NCI-H2171 (cell line): ENCODE measurements around the gene LSR.
A peak's percentile ranks its signal among the peaks of the same experiment; 100 is the strongest.

ENCODE experiments used
- DNase-seq: peaks from one replicate; lab custom pipeline; 2025; lab: John Stamatoyannopoulos, UW

The LSR gene, protein sequence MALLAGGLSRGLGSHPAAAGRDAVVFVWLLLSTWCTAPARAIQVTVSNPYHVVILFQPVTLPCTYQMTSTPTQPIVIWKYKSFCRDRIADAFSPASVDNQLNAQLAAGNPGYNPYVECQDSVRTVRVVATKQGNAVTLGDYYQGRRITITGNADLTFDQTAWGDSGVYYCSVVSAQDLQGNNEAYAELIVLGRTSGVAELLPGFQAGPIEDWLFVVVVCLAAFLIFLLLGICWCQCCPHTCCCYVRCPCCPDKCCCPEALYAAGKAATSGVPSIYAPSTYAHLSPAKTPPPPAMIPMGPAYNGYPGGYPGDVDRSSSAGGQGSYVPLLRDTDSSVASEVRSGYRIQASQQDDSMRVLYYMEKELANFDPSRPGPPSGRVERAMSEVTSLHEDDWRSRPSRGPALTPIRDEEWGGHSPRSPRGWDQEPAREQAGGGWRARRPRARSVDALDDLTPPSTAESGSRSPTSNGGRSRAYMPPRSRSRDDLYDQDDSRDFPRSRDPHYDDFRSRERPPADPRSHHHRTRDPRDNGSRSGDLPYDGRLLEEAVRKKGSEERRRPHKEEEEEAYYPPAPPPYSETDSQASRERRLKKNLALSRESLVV

DNA sequence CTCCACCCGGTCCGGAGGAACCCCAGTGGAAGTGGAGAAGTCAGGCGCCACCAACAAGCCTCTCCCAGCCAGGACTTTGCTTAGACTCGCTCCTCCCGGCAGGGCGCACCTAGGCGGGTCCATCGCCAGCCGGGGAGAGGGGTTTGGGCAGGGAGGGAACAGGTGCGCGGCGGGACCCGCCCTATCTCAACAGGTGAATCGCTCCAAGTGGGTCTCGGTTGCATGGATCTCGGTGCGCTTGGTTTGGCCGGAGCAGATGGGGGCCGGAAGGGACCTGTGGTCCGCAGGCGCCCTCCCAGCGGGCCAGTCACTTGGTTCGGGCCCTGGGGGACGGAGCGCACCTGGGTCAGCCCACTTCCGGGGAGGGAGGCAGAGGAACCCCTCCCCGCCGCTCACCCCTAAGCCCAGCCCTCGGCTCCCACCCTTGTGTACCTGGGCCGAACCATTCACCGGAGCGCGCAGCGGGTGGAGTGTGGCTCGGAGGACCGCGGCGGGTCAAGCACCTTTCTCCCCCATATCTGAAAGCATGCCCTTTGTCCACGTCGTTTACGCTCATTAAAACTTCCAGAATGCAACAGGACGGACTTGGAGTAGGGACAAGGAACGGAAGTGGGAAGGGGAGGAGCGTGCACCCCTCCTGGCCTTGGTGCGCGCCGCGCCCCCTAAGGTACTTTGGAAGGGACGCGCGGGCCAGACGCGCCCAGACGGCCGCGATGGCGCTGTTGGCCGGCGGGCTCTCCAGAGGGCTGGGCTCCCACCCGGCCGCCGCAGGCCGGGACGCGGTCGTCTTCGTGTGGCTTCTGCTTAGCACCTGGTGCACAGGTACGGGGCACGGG lies at the start of gene LSR:
LSR (plus strand) TSS at position 693 of the 836 bp plus-strand sequence; CDS start at position 714, 21 bp downstream.
- peak; percentile 91 for DNase-seq

DNA sequence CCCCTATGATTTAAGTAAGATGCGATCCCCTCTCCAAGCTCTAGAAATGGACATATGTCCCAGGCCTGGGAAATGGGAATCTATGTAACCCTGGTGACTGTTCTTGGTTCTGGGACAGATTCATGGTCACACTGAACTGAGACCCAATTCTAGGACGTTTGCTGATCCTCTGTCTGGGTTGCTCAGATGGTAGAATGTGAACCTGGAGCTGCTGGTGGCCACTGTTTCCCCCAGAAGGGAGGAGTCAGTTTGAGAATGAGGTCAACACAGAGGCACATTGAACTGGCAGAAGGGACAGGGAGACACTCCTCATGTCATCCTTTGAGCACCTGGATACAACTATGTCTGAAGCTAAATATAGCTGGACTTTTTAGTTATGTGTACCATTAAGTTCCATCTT lies 49.3 kb upstream of the LSR start:
- DNase-seq = no peak

DNA sequence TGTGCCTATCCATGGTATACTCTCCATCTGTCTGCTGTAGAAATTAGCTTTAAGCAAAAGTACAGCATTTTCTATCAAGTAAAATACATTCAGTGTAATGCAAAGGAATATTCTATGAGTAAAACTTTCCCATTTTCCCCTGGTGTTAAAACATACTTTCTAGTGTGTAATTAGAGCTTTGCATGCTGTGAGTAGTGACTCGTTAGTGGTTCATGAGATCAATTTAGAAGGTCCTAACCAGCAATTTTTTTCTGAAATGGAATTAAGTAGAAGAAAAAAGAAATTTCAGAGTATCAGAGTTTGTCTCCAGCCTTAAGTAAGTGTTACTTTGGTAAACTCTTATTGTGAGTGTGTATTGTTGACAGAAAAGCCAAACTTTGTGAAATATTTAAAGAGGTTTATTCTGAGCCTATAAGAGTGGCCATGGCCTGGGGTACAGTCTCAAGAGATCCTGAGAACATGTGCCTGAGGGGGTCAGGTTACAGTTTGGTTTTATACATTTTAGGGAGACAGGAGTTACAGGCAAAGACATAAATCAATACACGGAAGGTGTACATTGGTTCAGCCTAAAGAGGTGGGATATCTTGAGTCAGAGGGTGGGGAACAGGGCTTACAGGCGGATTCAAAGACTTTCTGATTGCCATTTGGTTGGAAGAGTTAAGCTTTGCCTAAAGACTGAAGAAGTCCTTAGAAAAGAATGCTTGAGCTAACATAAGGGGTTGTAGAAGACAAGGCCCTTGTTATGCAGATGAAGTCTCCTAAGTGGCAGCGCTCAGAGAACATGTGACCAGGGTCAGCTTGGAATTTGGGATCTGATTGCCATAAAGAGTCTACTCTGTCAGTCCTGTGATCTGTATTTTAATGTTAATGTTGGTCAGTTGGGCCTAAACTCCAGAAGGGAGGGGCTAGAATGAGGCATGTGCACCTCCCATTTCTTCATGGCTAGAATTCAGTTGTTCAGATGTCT lies 45.8 kb upstream of the LSR start:
- DNase-seq = no peak

DNA sequence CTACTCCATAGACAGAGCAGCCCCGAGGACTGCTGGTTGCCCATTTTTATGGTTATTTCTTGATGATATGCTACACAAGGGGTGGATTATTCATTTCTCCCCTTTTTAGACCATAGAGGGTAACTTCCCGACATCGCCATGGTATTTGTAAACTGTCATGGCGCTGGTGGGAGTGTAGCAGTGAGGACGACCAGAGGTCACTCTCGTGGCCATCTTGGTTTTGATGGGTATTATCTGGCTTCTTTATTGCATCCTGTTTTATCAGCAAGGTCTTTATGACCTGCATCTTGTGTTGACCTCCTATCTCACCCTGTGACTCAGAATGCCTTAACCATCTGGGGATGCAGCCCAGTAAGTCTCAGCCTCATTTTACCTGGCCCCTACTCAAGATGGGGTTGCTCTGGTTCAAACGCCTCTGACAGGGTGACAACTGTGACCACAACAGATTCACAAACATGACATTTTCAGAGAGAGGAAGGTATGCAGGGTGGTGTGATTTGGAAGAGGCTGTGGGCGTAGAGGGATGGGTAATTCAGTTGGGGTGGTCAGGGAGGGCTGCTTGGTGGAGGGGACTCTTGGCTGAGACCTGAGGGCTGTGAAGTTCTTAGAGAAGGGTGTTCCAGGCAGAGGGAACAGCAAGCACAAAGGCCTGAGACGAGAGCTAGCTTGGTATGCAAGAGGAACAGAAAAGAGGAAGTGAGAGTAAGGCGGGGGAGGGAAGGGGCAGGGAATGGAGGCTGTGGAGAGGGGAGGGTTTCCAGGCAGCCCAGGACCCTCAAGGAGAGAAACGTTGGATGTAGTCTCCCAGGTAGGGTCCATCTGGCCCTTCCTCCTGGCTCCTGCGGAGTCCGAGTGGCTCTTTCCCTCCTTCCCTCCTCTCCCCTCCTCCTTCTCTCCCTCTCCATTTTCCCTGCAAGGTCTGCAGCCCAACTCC lies 43.7 kb upstream of the LSR start:
- DNase-seq = no peak

DNA sequence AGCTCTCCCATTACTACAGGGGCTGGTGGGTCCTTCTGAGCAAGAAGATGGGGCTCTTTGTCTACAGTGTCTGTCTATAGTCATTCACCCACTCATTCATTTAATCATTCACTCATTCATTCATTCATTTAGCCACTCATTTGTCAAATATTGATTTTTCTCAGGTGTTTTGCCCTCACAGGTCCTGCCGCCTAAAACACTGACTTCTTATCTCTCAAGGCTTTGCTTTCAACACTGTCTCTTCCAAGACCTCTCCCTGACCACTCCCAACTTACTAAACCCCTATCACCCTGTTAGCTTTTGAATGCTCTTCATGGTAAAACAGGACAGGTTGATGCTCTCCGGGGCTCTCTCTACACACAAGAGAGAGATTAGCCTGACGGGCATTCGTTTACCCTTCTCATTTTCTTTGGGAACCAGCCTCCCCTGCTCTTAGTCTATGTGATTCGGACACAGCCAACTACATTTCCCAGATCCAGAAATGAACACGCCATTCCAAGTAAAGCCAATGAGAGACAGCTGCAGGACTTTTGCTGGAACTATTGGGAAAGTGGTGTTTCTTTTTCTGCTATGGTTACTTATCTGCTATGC lies 43.0 kb upstream of the LSR start:
- no peak for DNase-seq

DNA sequence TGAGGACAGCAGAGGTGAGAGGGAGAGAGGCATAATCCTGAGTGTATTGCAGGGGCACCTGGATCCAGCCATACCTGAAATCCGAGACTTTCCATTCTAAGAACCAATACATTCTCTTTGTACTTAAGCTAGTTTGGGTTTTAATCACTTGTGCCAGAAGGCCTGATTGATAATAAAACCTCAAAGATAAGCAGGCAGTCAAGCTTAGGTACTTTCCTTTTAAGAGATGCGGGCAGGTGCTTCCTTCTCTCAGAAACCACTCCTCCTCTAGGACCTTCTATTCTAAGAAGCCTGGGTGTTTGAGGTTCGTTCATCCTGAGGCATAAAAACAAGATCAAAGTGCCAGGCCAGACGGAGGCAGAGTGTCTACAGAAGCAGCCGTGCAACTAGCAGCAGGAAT lies 42.4 kb upstream of the LSR start:
- no peak for DNase-seq

DNA sequence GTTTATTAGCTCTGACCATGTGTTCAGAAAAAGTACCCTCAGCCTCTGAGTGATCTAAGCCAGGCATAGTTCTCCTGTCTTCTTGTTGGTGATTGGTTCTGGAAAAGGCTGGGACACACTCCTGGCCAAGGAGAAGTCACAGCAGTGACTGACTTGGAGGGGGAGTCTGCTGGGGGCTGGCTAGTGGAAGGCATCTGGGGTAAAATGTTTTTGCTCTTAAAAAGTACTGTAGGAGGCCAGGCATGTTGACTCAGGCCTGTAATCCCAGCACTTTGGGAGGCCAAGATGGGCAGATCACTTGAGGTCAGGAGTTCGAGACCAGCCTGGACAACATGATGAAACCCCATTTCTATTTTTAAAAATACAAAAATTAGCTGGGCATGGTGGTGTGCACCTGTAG lies 41.9 kb upstream of the LSR start:
- no peak for DNase-seq

DNA sequence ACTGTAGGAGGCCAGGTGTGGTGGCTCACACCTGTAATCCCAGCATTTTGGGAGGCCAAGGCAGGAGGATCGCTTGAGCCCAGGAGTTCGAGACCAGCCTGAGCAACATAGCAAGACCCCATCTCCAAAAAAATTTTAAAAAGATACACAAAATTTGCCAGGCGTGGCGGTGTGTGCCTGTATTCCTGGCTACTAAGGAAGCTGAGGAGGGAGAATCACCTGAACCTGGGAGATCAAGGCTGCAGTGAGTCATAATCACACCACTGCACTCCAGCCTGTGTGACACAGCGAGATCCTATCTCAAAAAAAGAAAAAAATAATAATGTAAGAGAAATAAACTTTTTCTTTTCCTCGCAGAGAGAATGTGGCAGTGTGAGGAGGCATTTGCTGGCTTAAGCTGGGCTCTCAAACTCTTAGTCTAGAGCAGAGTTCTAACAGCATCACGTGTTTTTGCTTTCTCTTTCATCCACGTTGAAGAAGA lies 41.4 kb upstream of the LSR start:
- DNase-seq = no peak

DNA sequence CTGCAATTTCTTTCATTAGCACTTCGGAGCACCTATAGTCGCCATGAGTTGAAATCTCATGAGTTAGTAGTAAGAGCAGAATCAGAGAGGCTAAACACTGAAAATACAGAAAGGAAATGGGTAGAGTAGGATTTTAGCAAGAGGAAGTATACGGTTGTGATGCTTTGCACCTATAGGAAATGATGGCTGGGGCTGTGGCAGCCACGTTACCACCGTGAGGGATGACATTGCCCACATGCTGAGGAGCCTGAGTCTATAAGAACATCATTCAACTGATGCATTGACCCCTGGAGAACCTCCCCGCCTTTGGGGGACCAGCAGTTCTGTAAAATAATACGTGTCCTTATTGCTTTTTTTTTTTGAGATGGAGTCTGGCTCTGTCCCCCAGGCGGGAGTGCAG lies 40.7 kb upstream of the LSR start:
- DNase-seq = no peak

DNA sequence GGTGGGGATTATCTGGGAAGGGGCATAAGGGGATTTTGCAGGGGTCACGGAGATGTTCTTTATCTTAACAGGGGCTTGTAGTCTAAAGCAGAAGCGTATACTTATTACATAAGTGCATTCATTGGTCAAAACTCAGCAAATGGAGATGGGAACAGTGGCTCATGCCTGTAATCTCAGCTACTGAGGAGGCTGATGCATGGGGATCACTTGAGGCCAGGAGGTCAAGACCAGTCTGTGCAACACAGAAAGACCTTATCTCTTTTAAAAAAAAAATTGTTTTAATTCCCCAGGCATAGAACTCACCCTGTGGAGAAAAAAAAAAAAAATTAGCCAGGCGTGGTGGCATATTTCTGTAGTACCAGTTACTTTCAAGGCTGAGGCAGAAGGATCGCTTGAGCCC lies 39.2 kb upstream of the LSR start:
- no peak for DNase-seq

DNA sequence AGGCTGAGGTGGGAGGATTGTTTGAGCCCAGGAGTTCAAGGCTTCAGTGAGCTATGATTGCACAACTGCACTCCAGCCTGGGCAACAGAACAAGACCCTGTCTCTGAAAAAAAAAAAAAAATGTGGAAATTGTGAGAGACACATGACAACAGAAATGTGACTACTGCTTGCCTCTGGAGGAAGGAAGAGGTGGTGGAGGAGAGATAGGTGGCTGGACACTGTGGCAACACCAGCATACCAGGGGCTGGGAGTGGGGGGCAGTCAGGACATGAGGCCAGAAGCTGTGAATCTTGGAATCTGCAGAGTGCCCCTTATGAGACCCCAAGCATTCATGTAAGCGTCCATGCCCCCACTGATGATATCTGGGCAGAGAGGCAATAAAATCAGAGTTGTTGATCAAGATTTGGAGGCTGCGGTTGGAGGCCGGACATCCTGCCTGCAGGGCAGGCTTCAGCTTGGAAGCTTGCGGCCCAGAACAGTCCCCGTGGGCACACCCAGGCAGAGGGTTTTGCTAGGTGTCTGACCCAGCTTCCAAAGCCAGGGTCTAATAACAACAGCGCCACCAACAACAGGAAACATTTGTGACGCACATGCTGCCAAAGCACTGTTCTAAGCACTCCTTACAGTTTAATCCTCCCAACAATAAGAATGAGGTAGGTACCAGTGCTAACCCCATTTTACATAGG lies 37.1 kb upstream of the LSR start:
- DNase-seq = no peak

DNA sequence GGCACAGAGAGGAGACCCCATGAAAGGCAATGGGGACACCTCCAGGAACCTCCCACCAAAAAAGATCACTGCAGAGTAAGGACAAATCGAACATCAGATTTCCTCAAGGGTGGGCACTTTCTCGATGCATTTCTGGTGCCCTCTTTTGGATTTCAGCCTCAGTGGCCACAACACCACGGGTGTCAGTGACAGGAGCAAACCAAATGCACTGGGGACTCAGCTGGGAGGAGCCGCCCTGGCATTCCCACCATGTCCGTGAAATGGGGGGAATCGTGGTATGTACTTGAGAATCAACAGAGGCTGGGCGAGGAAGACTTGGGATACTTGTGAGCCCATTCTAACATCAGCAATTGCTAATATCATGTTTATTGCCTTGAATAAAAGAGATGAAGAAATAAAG lies 36.6 kb upstream of the LSR start:
- no peak for DNase-seq

DNA sequence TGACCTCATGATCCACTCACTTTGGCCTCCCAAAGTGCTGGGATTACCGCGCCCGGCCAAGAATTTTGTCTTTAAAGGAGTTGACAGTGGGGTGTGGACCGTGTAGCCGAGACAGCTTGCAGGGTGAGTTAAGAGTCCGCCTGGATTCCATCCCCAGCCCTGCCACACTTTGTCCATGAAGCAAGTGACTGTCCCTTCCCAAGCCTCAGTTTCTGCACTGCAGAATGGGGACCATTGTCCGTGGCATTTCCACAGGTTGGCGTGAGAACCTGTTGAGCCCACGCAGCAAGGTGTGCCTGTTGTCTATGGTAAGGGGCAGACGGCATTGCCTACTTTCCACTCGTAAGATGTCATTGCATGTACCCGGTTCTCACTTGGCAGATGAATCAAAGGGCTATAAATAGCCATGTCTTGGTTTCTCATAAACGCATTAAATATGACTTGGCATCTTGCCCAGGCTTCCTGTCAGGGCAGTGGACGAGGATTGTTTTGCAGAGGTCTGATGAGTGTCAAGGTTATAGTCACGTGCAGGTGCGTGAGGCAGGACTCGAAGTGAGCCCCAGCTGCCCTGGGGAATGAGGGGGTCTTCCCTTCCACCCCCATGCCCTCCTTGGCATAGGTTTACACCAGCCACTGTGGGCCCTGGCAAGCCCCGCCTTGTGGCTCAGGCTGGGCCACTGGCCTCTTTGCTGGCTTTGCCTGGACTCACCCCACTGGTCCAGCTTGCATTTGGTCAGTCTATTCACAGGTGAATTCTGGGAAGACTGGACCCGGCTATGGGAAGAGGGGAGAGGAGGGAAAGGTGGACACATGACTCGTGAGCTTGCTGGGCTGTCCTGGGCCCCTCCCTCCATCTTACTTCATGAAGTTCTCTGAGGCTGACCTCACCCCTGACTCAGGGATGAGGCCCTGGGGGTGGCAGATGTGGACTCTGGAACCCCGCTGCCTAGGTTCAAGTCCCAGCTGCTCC lies 34.9 kb upstream of the LSR start:
- peak; percentile 68 for DNase-seq

DNA sequence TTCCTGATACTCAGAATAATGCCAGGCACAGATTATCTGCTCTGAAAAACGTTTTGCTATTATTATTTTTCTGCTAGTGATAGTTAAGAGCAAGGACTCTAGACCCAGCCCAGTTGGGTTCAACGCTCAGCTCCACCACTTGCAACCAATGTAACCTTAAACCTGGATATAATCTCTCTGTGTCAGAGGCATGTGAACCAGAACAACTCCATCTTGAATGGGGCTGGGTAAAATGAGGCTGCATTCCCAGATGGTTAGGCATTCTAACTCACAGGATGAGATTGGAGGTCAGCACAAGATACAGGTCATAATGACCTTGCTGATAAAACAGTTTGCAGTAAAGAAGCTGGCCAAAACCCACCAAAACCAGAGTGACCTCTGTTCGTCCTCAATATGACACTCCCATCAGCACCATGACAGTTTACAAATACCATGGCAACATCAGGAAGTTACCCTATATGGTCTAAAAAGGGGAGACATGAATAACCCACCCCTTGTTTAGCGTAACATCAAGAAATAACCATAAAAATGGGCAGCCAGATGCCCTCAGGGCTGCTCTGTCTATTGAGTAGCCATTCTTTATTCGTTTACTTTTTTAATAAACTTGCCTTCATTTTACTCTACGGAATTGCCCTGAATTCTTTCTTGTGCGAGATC lies 33.9 kb upstream of the LSR start:
- no peak for DNase-seq

DNA sequence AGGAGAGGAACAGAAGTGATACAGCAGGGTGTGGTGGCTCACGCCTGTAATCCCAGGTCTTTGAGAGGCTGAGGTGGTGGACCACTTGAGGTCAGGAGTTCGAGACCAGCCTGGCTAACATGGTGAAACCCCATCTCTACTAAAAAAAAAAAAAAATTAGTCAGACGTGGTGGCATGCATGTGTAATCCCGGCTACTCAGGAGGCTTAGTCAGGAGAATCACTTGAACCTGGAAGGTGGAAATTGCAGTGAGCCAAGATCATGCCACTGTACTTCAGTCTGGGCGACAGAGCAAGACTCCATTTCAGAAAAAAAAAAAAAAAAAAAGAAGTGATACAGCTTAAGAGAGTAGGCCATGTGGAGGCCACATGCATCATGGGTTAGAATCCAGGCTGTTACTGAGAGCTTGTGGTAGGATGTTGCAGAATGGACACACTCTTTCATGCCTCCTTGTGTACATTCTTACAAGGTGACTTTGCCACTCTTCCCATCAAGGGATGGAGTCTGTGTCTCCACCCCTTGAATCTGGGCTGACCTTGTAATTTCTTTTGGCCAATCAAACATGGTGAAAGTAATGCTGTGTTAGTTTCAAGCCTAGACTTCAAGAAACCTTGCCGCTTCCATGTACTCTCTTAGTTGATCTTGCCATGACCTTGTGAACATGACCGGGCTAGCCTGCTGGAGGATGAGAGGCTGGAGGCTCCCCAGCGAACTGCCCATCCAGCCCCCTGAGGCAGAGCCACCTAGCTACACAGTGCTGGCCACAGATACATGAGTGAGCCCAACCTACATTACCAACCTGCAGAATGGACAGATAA lies 32.6 kb upstream of the LSR start:
- DNase-seq = no peak

DNA sequence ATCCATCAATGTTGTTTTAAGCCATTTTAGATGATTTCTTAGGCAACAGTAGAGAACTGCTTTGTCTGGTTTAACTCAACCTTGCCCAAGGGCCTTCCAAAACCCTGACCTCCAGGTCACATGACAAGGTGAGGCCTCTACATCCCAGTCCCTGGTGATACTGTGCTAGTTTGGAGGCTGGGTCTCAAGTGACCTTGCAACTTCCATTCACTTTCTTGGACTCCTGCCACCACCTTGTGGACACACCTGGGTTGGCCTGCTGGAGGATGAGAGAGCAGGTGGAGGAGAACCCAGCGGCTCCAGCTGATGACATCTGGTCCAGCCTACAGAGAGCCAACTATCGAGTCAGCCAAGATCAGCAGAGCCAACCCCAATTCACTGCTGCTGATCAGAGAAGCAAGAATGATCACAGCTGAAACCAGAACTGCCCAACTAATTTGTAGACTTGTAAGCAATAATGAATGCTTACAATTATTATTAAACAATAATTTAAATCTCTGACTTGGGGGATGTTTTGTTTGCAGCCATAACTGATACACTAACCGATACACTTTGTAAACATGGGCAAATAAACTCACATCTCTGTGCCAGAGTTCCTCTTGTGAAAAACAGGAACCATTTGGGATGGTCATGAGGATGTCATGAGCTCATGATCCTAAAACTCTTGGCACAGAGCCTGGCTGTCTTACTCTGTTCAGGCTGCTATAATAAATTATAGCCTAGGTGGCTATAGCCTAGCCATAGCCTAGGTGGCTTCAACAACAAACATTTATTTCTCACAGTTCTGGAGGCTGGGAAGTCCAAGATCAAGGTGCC lies 31.8 kb upstream of the LSR start:
- no peak for DNase-seq
